T-helper 2 cell (primary cell): Measurements from ENCODE around the gene PABPN1L.

Experiments
- DNase-seq, 5 experiments: peaks; one replicate each; pipeline versions ENCODE4 v3.0.0 to v3.0.0-alpha.2; 2012 to 2022

PABPN1L gene

GRCh38 chr16:88883117-88883895 is 16.8 kb upstream of the PABPN1L start:
- DNase-seq, result no peak

GRCh38 chr16:88882358-88883030 is 16.0 kb upstream of the PABPN1L start:
- DNase-seq, result peak in 1 of 5 experiments; percentile 50

- DNase-seq, result no peak
Measured at GRCh38 chr16:88881675-88882357, 15.4 kb upstream of the PABPN1L start.

GRCh38 chr16:88881007-88881615 is 14.7 kb upstream of the PABPN1L start:
- DNase-seq, result no peak

- no peak for DNase-seq
Measured at GRCh38 chr16:88880226-88881006, 14.0 kb upstream of the PABPN1L start.

GRCh38 chr16:88879788-88880055 is 13.3 kb upstream of the PABPN1L start:
- no peak for DNase-seq

GRCh38 chr16:88878967-88879787 is 12.7 kb upstream of the PABPN1L start:
- no peak for DNase-seq

- DNase-seq, result no peak
Measured at GRCh38 chr16:88878356-88878755, 11.9 kb upstream of the PABPN1L start.

GRCh38 chr16:88877564-88878289 is 11.3 kb upstream of the PABPN1L start:
- no peak for DNase-seq

GRCh38 chr16:88876942-88877526 is 10.6 kb upstream of the PABPN1L start:
- no peak for DNase-seq

- no peak for DNase-seq
Measured at GRCh38 chr16:88875703-88876234, 9.3 kb upstream of the PABPN1L start.

- no peak for DNase-seq
Measured at GRCh38 chr16:88874938-88875599, 8.6 kb upstream of the PABPN1L start.

- DNase-seq, result no peak
Measured at GRCh38 chr16:88872650-88873331, 6.3 kb upstream of the PABPN1L start.

GRCh38 chr16:88871730-88872416 is 5.4 kb upstream of the PABPN1L start:
- DNase-seq, result no peak

GRCh38 chr16:88871349-88871702 is 4.9 kb upstream of the PABPN1L start:
- no peak for DNase-seq

GRCh38 chr16:88870608-88871348 is 4.3 kb upstream of the PABPN1L start:
- no peak for DNase-seq

GRCh38 chr16:88869673-88869980 is 3.2 kb upstream of the PABPN1L start:
- no peak for DNase-seq
